T-helper 1 cell treated with Interleukin-12 subunit alpha and Interleukin-12 subunit beta and Interleukin-4 antibody, amounts not matched to agents 30 ng/mL and 1 ng/mL, for 36 hours (primary cell): Measurements from ENCODE around the gene SLC9A9. TPM values are rescaled to one million over a fixed set of nuclear protein-coding genes. Genes with fewer than 3 reads are reported as not detected.

Experiments used
- intact Hi-C: fragments of 100-400 bp; cut with micrococcal nuclease; formaldehyde crosslinking; loops from one replicate; pipeline ENCODE4 v1.15.1; 2024
- total RNA-seq: library from RNA; stranded (reverse); gene quantifications from 2 replicates; pipeline ENCODE4 v1.2.3, GENCODE V29; 2022

The SLC9A9 gene
- total RNA-seq, 1 donor from 2014 or later: 19.3 TPM

- intact Hi-C loops: no loop called here
These were observed 581.8 kb downstream of the SLC9A9 start for GRCh38 chr3:143266511-143266910.

- intact Hi-C loops: no loop called here
These were observed 582.7 kb downstream of the SLC9A9 start for GRCh38 chr3:143265501-143266070.

GRCh38 chr3:143263852-143264513, 584.3 kb downstream of the SLC9A9 start:
- intact Hi-C loops: no loop called here

GRCh38 chr3:143261848-143262247, 586.4 kb downstream of the SLC9A9 start:
- intact Hi-C loops: no loop called here

- intact Hi-C loops: no loop called here
These were observed 589.6 kb downstream of the SLC9A9 start for GRCh38 chr3:143258692-143259091.

GRCh38 chr3:143256416-143256815, 591.9 kb downstream of the SLC9A9 start:
- intact Hi-C loops: no loop called here

- intact Hi-C loops: no loop called here
These were observed 592.5 kb downstream of the SLC9A9 start for GRCh38 chr3:143255739-143256138.

GRCh38 chr3:143252931-143253330, 595.3 kb downstream of the SLC9A9 start:
- intact Hi-C loops: no loop called here

- intact Hi-C loops: no loop called here
These were observed 599.3 kb downstream of the SLC9A9 start for GRCh38 chr3:143249014-143249413.

GRCh38 chr3:143247073-143247472, 601.2 kb downstream of the SLC9A9 start:
- intact Hi-C loops: no loop called here

- intact Hi-C loops: no loop called here
These were observed 602.6 kb downstream of the SLC9A9 start for GRCh38 chr3:143245692-143246091.

GRCh38 chr3:143244516-143245063, 603.7 kb downstream of the SLC9A9 start:
- intact Hi-C loops: no loop called here

- intact Hi-C loops: no loop called here
These were observed 604.6 kb downstream of the SLC9A9 start for GRCh38 chr3:143243686-143244085.

- intact Hi-C loops: no loop called here
These were observed 605.6 kb downstream of the SLC9A9 start for GRCh38 chr3:143242691-143243090.

- intact Hi-C loops: no loop called here
These were observed 606.2 kb downstream of the SLC9A9 start for GRCh38 chr3:143242101-143242500.

- intact Hi-C loops: no loop called here
These were observed 606.8 kb downstream of the SLC9A9 start for GRCh38 chr3:143241481-143241951.

- intact Hi-C loops: no loop called here
These were observed 607.4 kb downstream of the SLC9A9 start for GRCh38 chr3:143240886-143241285.

GRCh38 chr3:143239031-143239430, 609.2 kb downstream of the SLC9A9 start:
- intact Hi-C loops: no loop called here

GRCh38 chr3:143237077-143237627, 611.1 kb downstream of the SLC9A9 start:
- intact Hi-C loops: no loop called here

- intact Hi-C loops: no loop called here
These were observed 611.9 kb downstream of the SLC9A9 start for GRCh38 chr3:143236226-143236964.

- intact Hi-C loops: no loop called here
These were observed 612.6 kb downstream of the SLC9A9 start for GRCh38 chr3:143235614-143236204.
